Stimulated activated CD8-positive, alpha-beta memory T cell treated with anti-CD3 and anti-CD28 coated beads, Interleukin-15, amount 100 ng/mL, for 4 hours (primary cell): ENCODE data around the gene CLDN4.
"Not testable (repeated sequence)": the region's sequence is repeated elsewhere in the genome, so short reads cannot be mapped to it uniquely, and the experiment has no call there.

Experiments
- DNase-seq, 2 donors: peaks; one replicate each; pipeline ENCODE4 v3.0.0-alpha.2; 2020; ENCODE audit warnings: low read depth in 2 of 2

The CLDN4 gene

GRCh38 chr7:73823873-73824592 is 6.8 kb upstream of the CLDN4 start:
- no peak for DNase-seq

- no peak for DNase-seq
Measured at GRCh38 chr7:73824986-73825385, 5.8 kb upstream of the CLDN4 start.

- no peak for DNase-seq
Measured at GRCh38 chr7:73827567-73828106, 3.2 kb upstream of the CLDN4 start.

GRCh38 chr7:73828107-73828803 is 2.5 kb upstream of the CLDN4 start:
- no peak for DNase-seq

GRCh38 chr7:73828972-73829371 is 1.8 kb upstream of the CLDN4 start:
- DNase-seq = no peak

GRCh38 chr7:73829505-73829904 is 1.3 kb upstream of the CLDN4 start:
- no peak for DNase-seq

GRCh38 chr7:73829921-73830680 is 695 bp upstream of the CLDN4 start:
- DNase-seq = no peak

- DNase-seq = no peak
Measured at GRCh38 chr7:73831584-73831833, 713 bp downstream of the CLDN4 start.

- no peak for DNase-seq
Measured at GRCh38 chr7:73831834-73832651, 1.2 kb downstream of the CLDN4 start.

GRCh38 chr7:73832806-73833205 is 2.0 kb downstream of the CLDN4 start:
- DNase-seq = no peak

- no peak for DNase-seq
Measured at GRCh38 chr7:73833251-73833919, 2.6 kb downstream of the CLDN4 start.

- no peak for DNase-seq
Measured at GRCh38 chr7:73834626-73835191, 3.9 kb downstream of the CLDN4 start.

- not testable (repeated sequence) for DNase-seq
Measured at GRCh38 chr7:73837167-73837566, 6.4 kb downstream of the CLDN4 start.

- no peak for DNase-seq
Measured at GRCh38 chr7:73838642-73839041, 7.8 kb downstream of the CLDN4 start.

- no peak for DNase-seq
Measured at GRCh38 chr7:73839290-73839689, 8.5 kb downstream of the CLDN4 start.

GRCh38 chr7:73839743-73840714 is 9.2 kb downstream of the CLDN4 start:
- DNase-seq = no peak

- no peak for DNase-seq
Measured at GRCh38 chr7:73840715-73841379, 10.1 kb downstream of the CLDN4 start.

- DNase-seq = no peak
Measured at GRCh38 chr7:73841689-73842066, 10.9 kb downstream of the CLDN4 start.
